Posterior cingulate gyrus (tissue), 11 donors: Measurements from ENCODE around the gene SKAP2.

Experiments
- DNase-seq, 10 donors: peaks; one replicate each; pipeline versions ENCODE4 v3.0.0 to v3.0.0-alpha.2; 2020 to 2021; ENCODE audit warnings: mixed read lengths in 3 of 10
- intact Hi-C: fragments of 100-400 bp; cut with DNase I; formaldehyde crosslinking; loops from one replicate; pipeline ENCODE4 v1.15.1; 2023

The SKAP2 gene

GRCh38 chr7:26670841-26671240, 193.5 kb downstream of the SKAP2 start:
- intact Hi-C loops, result no loop called here

GRCh38 chr7:26670290-26670689, 194.1 kb downstream of the SKAP2 start:
- intact Hi-C loops, result no loop called here
- no peak for DNase-seq

More at GRCh38 chr7:26670841-26671240, 193.5 kb downstream of the SKAP2 start:
- DNase-seq, result no peak

- DNase-seq, result no peak
- intact Hi-C loops, result loop anchor here (5.0 to 10.0 kb wide), 5 partner anchors 174 to 777 kb away; partner anchors contain the start of genes CBX3 and HNRNPA2B1
Measured at GRCh38 chr7:26668821-26669220, 195.6 kb downstream of the SKAP2 start.

- peak in 7 of 10 donors; percentile 43 to 92 (median 67) for DNase-seq
- intact Hi-C loops, result loop anchor here (1.0 to 10.0 kb wide), 6 partner anchors 173 to 775 kb away; partner anchors contain the start of genes CBX3 and HNRNPA2B1
Measured at GRCh38 chr7:26667514-26668133, 196.8 kb downstream of the SKAP2 start.

GRCh38 chr7:26664735-26665416, 199.5 kb downstream of the SKAP2 start:
- intact Hi-C loops, result loop anchor here (5.0 to 10.0 kb wide), 5 partner anchors 170 to 773 kb away; partner anchors contain the start of genes CBX3 and HNRNPA2B1
- no peak for DNase-seq

GRCh38 chr7:26664274-26664673, 200.1 kb downstream of the SKAP2 start:
- no peak for DNase-seq
- intact Hi-C loops, result loop anchor here (10.0 kb wide), 2 partner anchors 169 to 459 kb away; partner anchors contain the start of genes CBX3 and HNRNPA2B1

- DNase-seq, result no peak
- intact Hi-C loops, result loop anchor here (10.0 kb wide), 2 partner anchors 169 to 459 kb away; partner anchors contain the start of genes CBX3 and HNRNPA2B1
Measured at GRCh38 chr7:26663874-26664273, 200.5 kb downstream of the SKAP2 start.

- intact Hi-C loops, result loop anchor here (10.0 kb wide), 2 partner anchors 168 to 458 kb away; partner anchors contain the start of genes CBX3 and HNRNPA2B1
- DNase-seq, result no peak
Measured at GRCh38 chr7:26662646-26663045, 201.7 kb downstream of the SKAP2 start.

GRCh38 chr7:26659121-26659520, 205.3 kb downstream of the SKAP2 start:
- intact Hi-C loops, result no loop called here
- no peak for DNase-seq

- peak in 1 of 10 donors; percentile 19 for DNase-seq
- intact Hi-C loops, result no loop called here
Measured at GRCh38 chr7:26658389-26659084, 205.9 kb downstream of the SKAP2 start.

- peak in 1 of 10 donors; percentile 8 for DNase-seq
- intact Hi-C loops, result no loop called here
Measured at GRCh38 chr7:26657686-26658388, 206.6 kb downstream of the SKAP2 start.

GRCh38 chr7:26657206-26657641, 207.2 kb downstream of the SKAP2 start:
- intact Hi-C loops, result no loop called here
- DNase-seq, result no peak

GRCh38 chr7:26656735-26657134, 207.7 kb downstream of the SKAP2 start:
- DNase-seq, result no peak
- intact Hi-C loops, result no loop called here

GRCh38 chr7:26655781-26656180, 208.6 kb downstream of the SKAP2 start:
- DNase-seq, result no peak
- intact Hi-C loops, result no loop called here

- intact Hi-C loops, result no loop called here
- no peak for DNase-seq
Measured at GRCh38 chr7:26653430-26654399, 210.7 kb downstream of the SKAP2 start.

- intact Hi-C loops, result no loop called here
- DNase-seq, result no peak
Measured at GRCh38 chr7:26652401-26653100, 211.8 kb downstream of the SKAP2 start.

GRCh38 chr7:26650103-26650502, 214.3 kb downstream of the SKAP2 start:
- intact Hi-C loops, result no loop called here

GRCh38 chr7:26649388-26649787, 215.0 kb downstream of the SKAP2 start:
- no peak for DNase-seq
- intact Hi-C loops, result no loop called here

More at GRCh38 chr7:26650103-26650502, 214.3 kb downstream of the SKAP2 start:
- no peak for DNase-seq
